ENCODE measurements around the gene KRTAP2-1. TPM values are rescaled to one million over a fixed set of nuclear protein-coding genes. Genes with fewer than 3 reads are reported as not detected.
"Not testable (repeated sequence)": the region's sequence is repeated elsewhere in the genome, so short reads cannot be mapped to it uniquely, and the experiment has no call there.

KRTAP2-1 gene, protein sequence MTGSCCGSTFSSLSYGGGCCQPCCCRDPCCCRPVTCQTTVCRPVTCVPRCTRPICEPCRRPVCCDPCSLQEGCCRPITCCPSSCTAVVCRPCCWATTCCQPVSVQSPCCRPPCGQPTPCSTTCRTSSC
- not detected for polyA plus RNA-seq (ENCODE audit: insufficient read length in 3 of 3)
- long read RNA-seq, donor 1 = 0 reads
- long read RNA-seq, donor 2 = 0 reads
- long read RNA-seq, donor 3 = 0 reads
- long read RNA-seq, donor 4 = 0 reads
- long read RNA-seq, donor 5 = 0 reads
- long read RNA-seq, donor 6 = 0 reads
- long read RNA-seq, donor 7 = 0 reads
- long read RNA-seq, donor 8 = 0 reads
- long read RNA-seq, donor 9 = 0 reads
- long read RNA-seq, donor 10 = 0 reads
- long read RNA-seq, donor 11 = 0 reads
- long read RNA-seq, donor 12 = 0 reads
- long read RNA-seq, donor 13 = 0 reads
- long read RNA-seq, donor 14 = 0 reads
- long read RNA-seq, donor 15 = 0 reads
- long read RNA-seq, donor 16 = 0 reads

DNA sequence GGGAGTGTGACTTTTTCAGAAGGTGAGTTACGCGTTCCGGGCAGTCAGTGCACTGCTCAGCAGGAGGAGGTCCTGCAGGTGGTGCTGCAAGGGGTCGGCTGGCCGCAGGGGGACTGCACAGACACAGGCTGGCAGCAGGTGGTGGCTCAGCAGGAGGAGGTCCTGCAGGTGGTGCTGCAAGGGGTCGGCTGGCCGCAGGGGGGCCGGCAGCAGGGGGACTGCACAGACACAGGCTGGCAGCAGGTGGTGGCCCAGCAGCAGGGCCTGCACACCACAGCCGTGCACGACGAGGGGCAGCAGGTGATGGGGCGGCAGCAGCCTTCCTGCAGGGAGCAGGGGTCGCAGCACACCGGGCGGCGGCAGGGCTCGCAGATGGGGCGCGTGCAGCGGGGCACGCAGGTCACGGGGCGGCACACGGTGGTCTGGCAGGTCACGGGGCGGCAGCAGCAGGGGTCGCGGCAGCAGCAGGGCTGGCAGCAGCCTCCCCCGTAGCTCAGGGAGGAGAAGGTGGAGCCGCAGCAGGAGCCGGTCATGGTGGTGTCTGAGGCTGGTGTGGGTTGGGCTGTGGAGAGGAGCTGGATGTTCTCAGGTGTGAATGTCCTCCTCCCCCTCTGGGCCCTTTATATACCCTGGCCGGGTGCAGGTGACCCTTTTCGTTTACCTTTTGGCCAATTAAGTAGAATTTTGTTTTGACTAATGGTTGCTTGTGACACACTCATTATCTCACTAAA lies at the start of gene KRTAP2-1:
KRTAP2-1 (minus strand) TSS at position 582 of the 731 bp plus-strand sequence; CDS start at position 533, 49 bp downstream.
- not testable (repeated sequence) for DNase-seq

DNA sequence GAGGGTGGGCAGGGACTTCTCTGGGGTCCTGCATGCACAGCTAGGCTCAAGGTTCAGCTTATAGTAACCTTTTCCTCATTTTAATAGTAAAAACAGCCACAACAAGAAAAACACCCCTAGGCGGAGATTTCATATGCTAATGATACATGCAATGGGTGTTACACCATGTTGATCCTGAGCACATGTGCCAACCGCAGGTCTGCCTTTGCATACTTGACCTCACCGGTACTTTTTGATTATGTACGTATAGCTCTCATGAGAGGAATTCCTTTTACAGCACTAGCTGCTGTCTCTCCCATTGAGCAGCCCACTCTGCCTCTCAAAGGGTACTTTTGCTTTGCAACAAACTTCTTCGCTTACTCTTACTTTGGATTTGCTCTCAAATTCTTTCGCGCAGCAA lies 48.9 kb upstream of the KRTAP2-1 start:
- no peak for DNase-seq

DNA sequence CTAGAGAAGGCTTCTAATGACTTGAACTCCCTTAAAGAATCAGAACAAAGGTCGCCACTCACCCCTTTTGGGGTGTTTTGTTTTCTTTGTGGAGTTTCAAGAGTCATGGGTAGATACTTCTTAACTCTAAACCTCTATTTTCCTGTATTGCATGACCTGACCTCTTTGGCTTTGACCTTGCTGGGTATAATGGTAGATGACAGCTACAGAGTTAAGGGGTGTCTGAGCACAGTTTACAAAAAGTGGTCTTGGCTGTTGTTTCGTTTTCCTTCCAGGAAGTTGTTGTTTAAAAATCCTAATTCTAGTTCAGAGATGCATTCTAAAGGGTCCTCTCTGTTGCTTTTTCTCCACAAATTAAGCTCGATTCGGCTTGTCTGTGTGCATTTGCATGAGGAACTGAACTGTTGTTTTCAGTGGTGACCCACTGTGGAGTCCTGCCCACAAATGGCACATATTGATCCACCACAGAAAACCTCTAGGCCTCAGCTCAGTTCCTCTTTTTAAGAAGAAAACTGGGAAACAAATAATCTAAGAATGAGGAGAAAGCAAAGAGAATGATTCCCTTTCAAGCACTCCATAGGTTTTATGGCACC lies 41.7 kb upstream of the KRTAP2-1 start:
- DNase-seq = not testable (repeated sequence)

DNA sequence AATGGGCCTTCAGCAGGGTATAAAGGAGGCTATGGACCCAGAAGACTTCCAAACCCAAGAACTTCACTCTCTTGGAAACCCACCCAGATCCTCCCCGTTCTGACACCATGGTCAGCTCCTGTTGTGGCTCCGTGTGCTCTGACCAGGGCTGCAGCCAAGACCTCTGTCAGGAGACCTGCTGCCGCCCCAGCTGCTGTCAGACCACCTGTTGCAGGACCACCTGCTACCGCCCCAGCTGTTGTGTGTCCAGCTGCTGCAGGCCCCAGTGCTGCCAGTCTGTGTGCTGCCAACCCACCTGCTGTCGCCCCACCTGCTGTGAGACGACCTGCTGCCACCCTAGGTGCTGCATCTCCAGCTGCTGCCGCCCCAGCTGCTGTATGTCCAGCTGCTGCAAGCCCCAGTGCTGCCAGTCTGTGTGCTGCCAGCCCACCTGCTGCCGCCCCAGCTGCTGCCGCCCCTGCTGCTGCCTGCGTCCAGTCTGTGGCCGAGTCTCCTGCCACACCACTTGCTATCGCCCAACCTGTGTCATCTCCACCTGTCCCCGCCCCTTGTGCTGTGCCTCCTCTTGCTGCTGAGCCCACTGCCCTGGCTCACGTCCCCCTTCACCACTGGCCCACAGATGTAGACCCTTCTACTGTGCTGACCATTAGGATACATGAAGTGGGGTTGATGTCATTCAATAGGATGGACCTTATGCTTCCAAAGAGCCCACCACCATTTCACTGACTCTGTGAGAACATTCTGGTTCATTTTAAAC lies 37.2 kb upstream of the KRTAP2-1 start, which contains the start of gene KRTAP4-7:
KRTAP4-7 (plus strand) TSS at position 51 of the 757 bp plus-strand sequence; CDS start at position 108, 57 bp downstream.
- DNase-seq = not testable (repeated sequence)

DNA sequence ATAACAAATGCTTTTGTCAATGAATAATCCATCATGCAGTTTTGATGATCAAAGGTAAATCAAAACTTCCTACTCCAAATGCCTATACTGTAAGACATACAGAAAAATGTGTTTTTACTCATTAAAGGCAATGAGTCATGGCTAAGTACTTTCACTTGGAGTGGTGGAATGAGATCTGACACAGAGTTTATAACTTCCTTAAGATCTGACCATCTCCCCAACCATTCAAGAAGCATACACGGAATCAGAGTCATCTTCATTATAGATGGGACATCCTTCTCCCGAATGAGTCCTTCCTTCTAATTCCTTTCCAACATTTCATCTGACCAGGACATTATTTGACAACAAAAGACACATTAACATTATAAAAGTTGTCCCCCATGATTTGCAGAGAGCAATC lies 36.3 kb upstream of the KRTAP2-1 start:
- not testable (repeated sequence) for DNase-seq

DNA sequence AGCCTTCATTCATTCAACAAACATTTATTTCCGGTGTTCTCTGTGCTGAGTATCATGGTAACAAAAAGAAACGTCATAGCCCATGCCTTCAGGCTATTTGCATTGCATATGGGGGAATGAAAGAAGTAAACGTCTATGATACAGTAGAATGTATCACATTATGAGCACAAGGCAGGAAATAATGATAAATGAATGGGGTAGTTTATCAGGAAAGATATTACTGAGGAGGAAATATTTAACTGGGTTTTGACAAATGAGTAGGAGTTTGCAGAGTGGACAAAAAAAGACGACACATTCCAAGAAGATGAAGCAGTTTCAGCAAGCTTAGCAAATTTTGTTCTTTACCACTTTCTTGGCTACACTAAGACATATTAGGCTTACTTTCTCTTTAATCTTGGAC lies 35.5 kb upstream of the KRTAP2-1 start:
- DNase-seq = no peak

DNA sequence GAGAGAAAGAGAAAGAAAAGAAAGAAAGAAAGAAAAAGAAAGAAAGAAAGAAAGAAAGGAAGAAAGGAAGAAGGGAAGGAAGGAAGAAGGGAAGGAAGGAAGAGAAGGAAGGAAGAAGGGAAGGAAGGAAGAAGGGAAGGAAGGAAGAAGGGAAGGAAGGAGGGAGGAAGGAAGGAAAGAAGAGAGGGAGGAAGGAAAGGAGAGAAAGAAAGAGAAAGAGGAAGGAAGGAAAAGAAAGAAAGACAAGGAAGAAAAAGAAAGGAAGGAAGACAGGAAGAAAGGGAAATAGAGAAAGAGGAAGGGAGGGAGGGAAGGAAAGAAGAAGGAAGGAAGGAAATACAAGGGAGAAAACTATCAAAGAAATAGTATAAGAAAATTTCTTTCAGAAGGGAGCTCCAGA lies 29.7 kb upstream of the KRTAP2-1 start:
- DNase-seq = no peak

DNA sequence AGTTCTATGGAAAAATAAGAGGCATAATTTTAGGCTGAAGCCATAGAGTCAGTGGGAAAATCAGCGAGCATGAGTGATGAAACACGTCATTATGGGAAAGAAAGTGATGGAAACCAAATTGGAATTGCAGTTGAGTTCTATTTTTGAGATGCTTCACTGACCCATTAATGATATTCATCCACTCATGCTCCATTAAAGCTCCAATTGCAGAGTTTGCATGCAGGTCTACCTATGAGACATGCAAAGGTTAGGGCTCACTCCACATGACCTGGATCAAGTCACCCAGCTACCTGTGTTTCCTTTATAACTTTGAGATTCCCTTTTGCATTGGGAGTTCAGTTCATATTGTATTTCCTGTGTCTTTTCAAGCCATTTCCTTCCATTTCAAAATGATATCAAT lies 26.6 kb upstream of the KRTAP2-1 start:
- DNase-seq = no peak

DNA sequence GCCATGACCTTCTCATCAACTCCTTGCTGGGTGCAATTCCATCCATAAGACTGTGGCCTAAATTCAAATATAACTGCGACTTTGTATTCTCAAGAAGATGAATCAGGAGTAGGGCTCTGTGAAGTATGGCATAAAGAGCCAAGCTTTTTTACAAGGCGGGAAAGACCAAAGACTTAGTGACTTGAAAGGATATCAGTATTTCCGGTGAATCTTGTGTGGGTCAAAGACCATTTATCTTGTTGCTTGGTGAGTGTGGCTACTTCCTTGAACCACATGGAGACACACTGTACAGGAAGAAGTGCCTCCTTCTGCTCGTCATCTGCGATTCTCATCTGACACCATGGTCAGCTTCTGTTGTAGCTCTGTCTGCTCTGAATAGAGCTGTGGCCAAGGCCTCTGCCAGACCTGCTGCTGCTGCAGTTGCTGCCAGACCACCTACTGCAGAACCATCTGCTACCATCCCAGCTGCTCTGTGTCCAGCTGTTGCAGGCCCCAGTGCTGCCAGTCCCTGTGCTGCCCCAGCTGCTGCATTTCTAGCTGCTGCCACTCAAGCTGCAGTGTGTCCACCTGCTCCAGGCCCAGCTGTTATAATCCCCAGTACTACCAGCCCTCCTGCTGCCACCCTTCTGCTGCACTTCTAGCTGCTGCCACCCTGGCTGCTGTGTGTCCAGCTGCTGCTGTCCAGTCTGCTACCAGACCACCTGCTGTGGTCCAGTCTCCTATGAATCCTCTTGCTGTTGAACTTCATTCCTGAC lies 24.7 kb upstream of the KRTAP2-1 start:
- DNase-seq = no peak

DNA sequence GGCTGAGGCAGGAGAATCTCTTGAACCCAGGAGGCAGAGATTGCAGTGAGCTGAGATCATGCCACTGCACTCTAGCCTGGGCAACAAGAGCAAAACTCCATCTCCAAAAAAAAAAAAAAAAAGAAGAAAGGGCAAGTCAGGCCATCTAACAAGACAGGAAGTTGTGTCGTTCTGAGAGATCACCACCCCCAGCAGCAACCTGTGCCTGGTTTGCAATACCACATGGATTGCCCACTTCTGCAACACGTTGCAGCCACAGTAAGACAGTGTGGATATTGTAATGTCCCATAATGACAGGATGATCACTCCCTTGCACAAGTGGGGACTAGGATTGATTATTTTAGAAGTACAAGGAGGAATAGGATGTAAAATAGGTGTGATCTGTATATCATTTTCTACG lies 21.9 kb upstream of the KRTAP2-1 start:
- DNase-seq = no peak

DNA sequence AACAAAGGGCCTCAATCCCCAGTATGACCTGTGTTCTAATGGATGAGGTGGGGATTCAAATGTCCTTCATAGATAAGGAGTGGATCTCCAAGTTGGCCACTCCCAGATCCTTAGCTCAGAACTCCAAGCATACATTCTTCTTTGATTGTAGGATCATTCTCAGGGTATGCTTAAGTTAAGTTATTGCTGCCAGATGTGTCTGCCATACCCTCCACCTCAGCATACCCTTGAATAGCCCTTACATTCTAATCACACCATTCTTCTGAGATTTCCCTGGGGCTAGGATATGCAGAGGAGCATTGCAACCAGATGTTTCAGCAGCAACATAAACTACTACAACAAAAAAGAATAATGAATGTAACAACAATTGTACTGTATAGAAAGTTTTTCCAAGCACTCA lies 20.2 kb upstream of the KRTAP2-1 start:
- DNase-seq = no peak

DNA sequence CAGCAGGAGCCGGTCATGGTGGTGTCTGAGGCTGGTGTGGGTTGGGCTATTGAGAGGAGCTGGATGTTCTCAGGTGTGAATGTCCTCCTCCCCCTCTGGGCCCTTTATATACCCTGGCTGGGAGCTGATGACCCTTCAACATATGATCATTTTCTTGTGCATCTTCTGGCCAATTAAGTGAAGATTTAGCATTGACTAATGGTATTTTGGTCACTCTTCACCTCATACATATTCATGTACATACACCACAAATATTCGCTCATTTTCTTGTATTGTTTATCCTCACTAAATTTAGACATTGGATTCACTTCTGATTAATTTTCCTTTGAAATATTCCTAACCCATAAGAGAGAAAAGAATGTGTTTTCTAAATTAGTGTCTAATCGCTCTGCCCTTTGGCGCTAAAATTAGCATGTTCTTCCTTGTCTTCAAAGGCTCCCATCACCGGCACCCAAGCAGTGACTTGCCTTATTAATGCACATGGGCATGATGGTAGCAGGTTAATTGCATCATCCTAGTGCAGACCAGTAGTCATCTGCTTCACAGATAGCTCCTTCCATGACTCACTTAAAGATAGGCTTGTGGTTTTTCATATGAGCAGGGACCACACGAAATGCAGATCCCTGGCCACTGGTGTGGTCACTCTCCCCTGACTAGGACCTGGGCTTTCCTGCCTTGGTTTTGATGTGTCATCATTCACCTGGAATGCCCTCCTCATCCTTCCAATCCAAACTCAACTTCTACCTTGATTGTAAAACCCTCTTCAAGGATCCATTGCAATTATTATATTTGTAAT lies 18.9 kb upstream of the KRTAP2-1 start, which contains the start of gene KRTAP2-4:
KRTAP2-4 (minus strand) TSS at position 51 of the 796 bp plus-strand sequence; CDS start at position 17, 34 bp downstream.
- DNase-seq = no peak

DNA sequence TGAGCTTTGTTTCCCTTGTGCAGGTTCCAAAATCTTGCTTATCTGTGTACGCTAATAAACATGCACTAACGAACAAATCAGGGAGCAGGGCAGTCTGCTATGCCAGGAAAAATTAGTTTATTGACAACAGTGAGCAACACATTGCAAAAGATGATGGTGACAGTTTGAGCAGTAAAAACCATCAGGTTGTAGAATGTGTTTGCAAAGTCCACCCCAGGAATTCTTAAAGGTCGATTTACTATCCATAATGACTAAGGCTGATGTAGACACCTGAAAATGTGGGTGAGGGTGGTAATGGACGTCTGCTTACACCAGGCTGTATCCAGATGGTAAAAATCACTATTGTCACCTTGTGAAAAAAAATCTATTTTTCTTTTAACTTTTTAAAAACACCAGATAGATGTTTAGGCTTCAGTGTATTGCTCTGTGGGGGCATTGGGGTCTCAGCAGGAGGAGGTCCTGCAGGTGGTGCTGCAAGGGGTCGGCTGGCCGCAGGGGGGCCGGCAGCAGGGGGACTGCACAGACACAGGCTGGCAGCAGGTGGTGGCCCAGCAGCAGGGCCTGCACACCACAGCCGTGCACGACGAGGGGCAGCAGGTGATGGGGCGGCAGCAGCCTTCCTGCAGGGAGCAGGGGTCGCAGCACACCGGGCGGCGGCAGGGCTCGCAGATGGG lies 18.0 kb upstream of the KRTAP2-1 start:
- not testable (repeated sequence) for DNase-seq

DNA sequence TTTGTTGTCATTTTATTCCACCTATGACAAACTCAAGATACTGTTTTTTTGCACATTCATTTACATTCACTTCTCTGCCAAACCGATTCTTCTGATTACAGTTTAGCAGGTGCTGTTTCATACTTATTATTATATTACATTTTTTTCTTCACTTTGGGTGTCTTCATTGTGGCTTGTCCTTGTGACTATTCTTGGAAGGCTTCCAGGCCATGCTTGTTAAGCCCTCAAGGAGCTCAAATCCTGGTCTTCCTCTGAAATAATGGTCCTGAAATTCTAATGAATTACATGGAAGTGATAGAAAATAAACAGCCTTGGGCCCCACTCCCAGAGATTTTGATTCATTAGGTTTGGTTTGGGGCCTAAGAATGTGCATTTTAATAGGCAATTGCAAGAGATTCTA lies 17.2 kb upstream of the KRTAP2-1 start:
- no peak for DNase-seq

DNA sequence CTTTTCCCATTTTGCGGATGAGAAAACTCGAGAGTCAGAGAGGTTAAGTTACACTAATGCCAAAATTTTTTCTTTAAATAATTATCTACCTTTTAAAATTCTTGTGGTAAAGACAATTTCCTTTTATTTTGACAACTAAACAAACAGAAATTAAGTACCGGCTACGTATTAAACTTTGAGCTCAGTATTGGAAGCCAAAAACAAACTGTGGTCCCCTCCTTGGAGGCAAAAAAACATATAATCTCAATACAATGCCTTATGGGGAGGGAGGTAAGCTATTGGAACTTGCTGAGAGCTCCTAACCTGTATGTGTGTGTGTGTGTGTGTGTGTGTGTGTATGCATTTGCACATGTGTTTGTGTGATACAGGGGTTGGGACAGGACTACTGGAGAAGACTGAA lies 16.3 kb upstream of the KRTAP2-1 start:
- no peak for DNase-seq

DNA sequence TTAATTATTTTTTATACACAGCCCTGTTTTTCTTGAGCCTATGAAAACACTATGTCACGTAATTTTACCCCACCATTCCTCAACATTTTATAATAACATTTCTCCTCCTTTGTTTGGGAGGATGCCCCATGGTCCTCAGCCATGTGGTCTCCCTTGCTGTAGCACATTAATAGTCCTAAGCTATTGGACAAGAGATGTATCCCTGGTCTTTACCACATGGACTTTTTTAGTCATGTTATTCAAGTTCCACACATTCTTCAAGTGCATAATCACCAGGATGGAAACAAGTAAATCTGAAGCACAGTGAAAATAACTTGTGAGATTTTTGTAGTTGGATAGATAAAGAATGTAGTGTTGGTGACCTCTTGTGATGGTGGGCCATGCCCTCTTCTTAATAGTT lies 14.8 kb upstream of the KRTAP2-1 start:
- no peak for DNase-seq

DNA sequence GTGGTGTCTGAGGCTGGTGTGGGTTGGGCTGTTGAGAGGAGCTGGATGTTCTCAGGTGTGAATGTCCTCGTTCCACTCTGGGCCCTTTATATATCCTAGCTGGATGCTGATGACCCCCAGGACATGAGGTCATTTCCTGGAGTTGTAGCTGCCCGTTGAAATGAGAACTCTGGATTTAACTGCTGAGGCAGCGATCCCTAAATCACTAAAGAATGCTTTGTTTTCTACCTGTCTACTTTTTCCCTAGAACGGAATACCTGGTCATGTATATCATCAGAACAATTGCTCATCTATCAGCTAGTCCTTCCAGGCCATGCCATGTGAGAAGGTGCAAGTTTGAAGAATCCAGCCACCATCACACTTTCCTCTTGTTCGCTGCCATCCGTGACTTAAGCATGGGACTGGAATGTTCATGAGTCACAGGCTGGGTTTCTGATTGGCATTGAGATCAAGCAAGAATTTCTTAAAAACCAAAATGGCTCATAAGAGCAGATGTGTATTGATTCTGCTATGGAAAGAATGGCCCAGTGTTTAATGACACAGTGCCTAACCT lies 13.0 kb upstream of the KRTAP2-1 start, which contains the start of gene KRTAP2-3:
KRTAP2-3 (minus strand) TSS at position 63 of the 553 bp plus-strand sequence. CDS start 64 bp downstream, outside the sequence.
- DNase-seq = no peak

DNA sequence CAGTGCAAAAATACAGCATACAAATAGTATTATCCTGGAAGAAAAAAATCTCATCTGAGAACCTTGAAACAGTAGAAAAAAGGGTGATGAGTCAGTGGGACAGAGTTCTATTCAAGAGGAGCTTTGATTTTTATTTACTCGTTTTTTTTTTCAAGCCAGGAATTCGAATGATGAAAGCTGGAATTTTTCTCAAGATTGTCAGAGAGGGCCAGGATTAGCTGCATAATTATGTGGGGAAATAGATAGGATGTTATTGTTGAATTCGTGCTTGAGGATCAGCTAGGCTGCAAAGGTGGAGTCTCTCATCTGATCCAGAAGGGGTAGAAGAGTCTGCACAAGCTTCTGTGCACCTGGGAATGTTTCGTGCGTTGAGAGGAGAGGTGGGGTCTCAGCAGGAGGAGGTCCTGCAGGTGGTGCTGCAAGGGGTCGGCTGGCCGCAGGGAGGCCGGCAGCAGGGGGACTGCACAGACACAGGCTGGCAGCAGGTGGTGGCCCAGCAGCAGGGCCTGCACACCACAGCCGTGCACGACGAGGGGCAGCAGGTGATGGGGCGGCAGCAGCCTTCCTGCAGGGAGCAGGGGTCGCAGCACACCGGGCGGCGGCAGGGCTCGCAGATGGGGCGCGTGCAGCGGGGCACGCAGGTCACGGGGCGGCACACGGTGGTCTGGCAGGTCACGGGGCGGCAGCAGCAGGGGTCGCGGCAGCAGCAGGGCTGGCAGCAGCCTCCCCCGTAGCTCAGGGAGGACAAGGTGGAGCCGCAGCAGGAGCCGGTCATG lies 12.3 kb upstream of the KRTAP2-1 start:
- not testable (repeated sequence) for DNase-seq
